HG03571 (cell line): ENCODE results near the gene RFX3.

Experiments
- ATAC-seq: cut with Tn5 transposase; IDR thresholded peaks from one replicate; pipeline ENCODE4 v1.9.1; 2021; ENCODE audit not compliant: unreplicated experiment

The RFX3 gene

DNA sequence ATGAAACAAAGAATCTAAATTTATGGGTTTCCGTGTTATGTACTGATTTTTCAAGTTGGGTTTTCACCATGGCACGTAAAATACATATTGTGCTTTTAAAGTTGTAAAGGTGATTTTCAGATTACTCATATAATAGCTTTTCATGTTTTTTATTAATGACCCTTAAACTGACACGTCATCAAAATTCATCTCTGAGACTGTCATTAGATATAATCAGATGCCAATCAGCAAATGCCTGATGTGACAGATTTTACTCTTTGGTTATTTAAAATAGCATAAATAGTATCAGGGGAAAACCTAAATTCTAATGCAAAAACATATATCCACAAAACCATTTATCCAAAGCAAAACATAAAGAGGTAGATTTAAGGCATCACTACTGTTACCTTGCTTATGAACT is 11.0 kb downstream of the RFX3 start:
- ATAC-seq = no peak

DNA sequence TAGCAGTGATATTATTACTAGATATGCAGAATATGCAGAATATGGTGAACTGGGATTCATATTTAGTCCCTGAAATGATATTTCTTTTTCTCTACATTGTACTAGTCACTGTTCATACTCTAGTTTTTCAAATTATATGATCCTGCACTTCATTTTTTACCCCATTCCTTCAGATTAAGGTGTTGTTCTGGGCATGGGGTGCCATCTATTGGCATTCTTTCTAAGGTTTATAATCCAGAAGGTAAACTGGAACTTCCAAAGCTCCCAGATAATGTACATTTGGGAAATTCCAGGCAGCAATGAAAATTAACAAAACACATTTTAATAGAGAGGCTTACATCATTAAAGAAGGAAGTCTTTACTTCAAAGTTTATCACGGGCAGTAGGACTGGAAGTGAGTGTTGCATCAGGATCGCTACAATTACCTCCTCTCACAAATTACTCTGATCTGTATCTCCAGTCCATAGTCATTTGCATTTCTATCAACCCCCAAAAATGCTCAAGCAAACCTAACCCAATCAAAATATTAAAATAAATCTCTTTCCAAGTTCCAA is 12.5 kb downstream of the RFX3 start:
- no peak for ATAC-seq

DNA sequence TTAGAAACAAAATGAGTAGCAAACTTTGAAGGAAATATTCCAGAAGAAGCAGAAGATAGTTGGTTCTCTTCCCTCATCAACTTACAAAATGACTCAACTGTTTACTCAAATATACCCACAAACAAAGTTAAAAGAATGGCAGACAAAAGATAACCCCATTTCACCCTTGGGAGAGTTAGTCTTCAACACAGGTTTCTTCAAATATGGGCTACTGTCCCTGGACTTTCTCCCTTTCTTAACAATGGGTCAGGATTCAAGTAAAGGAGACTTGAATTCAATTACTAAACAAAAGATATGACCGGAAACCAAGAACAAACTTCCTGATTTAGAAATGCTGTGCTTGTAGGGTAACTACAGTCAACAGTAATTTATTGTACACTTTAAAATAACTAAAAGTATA is 14.2 kb downstream of the RFX3 start:
- ATAC-seq = no peak

DNA sequence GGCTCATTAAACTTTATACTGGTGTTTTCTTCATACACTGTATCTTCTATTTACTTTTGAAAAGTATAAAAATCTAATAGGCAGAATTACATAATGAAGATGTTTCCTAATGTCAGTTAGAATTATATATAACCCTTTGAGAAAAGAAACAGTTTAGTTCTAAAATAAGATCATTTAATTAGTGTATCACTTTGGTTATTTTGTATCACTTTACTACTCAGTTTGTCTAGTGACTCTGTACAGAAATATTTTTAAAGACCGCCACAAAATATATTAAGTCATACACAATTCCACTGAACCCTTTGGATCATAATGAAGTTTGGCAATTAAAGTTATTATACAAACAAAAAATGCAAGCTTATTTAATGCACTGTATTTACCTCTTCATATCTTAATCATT is 15.0 kb downstream of the RFX3 start:
- no peak for ATAC-seq

DNA sequence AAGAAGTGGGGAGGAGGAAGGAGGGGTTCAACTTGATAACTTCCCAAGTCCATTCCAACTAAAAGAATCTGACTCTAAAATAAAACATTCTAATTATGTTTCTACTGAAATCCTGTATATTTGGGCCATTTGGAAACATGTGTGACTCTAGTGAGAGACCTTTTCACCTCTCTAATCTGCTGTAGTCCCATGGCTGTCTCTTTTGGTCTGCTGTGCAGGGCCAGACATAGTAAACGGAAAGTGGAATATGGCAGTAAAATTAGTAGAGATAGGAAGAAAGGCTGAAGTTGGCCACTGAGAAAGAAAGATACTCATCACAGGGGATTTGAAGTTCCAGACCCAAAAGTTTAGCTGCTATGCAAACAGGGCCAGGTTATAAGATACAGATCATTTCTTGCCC is 15.9 kb downstream of the RFX3 start:
- no peak for ATAC-seq

DNA sequence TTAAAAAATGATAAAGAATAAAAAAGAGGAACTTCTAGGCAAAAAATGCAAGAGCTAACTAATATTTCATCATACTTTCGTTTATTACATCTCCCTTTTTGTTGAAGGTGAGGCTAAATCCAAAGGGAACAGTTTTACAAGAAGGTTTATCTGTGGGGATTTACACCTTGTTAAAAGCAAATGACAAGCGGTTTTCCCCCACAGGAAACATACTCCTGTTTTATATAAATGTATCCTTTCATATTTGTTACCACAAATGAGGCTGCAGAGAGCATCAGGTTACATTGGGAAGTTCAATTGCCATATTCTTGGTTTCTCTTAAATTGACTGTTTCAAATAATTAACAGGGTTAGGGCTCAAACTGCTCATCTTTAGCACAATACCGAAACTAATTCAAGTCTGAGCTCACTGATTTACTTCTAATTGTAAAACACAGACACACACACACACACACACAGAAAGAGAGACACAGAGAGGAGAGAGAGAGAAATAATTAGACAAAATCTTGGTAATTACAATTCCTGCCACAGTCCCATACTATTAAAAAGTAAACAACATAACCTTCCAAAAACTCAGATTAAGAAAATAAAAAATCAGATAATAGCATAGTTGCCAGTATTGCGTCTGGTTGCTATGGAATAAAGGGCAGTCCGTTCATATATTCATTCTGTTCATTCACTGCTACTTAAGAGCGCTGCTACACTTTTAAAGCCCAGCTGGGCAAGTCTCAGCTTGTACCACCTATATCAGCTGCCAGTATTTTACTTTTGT is 17.1 kb downstream of the RFX3 start:
- ATAC-seq = peak; percentile 47

DNA sequence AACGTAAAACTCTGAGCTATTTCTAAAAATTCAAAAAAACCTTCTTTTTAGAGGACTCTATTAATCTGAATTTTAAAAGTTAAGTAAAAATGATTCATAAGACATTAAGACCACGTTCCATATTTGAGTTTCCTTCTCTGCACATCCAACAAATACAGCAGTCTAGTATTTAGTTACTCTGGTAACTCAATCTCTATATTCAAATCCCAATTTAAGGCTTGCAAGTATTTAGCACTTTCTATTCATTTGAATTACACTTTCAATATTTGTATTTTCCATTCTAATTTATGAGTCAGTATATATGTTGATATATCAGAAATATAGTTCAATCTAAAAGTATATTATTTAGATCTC is 17.7 kb downstream of the RFX3 start:
- peak; percentile 7 for ATAC-seq

DNA sequence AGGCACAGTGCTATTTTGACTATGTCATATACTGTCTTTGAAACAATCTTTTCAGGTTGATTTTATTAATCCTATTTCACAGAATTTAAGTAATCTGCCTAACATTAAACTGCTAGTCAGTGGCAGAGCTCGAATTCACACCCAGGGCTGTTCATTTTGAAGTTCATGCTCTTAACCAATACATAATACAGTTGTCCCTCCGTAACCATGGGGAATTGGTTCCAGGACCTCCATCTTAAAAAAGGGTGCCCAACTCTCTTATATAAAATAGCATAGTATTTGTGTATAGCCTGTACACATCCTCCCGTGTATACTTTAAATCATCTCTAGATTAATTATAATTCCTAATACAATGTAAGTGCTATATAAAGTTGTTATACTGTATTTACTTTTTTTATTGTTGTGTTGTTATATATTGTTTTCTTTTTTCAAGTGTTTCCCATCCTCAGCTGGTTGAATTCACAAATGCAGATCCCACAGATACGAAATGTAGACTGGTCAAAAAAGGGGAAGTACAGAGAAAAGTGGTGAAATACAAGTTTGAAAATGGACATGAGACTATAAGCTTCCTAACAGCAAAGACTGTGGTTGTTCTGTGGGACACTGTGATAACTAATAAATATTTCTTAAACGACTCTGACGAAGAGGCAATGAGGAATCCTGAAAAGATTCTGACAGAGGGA is 18.3 kb downstream of the RFX3 start:
- peak; percentile 51 for ATAC-seq

DNA sequence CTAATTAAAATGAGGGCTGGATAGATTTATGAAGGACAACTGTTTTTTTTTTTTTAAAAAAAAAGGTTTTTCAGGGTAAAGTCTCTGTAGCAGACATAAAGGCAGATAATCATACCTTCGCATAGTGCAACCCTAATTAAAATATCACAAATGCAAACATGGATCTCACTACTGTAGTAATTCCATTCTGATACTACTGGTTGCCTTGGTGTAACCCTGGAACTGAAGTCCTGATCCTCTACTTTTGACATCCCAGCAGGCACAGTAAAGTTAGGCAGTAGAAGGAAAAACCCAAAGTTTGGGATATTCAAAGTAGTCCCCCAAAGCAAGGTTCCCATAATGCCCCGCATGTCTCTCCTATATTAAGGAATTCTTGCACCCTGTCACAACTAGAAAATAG is 19.6 kb downstream of the RFX3 start:
- no peak for ATAC-seq

DNA sequence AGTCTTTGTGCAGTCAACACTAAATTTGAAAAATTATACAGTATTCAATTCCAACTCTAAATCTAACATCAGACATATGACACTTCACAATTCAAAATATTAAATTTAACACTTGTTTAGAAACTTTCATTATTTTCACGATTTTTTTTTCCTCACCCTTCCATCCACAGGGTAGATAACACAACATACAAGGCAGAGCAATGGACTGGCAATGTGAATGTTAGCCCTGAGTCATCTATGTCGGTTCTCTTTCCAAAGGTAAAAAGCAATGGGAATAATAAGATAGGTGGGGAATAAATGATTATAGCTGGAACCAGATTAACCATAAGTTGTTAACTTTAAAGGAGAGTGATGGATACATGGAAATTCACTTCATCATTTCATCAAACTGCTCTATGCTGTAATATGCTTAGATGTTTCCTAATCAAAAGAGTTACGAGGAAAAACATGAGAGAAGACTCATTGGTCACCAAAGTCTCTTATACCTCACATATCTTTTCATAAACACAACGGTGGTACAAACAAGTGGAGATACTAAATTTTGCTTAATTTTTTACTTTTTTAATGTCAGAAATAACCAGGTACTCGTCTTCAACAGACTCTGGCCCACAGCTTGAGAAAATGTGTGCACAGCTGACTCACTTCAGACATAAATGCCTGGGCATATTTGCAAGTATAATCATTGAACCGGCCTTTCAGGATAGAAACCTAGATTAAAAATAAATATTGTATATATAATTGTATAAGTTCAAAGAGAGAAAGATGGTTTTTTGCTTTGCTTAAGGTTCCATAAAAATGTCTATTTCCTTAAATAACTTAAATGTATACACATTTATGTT is 23.0 kb downstream of the RFX3 start:
- ATAC-seq = no peak

DNA sequence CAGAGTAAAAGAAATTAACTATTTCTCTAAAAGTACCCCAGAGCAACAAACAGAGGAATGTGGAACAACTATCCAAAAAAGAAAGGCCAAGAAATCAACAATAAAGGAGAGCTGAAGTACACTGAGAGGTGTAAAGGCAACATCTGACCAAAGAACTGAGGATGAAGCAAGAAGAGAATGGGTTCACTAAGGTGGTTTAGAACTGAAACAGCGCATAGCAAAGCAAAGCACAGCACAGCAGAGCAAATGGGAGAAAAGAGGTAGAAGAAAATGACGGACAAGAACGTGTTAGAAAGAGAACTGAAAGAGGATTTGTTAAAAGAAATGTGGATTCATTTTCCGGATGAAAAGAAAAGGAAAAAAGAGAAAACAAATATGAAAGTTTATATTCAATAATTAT is 25.8 kb downstream of the RFX3 start:
- no peak for ATAC-seq

DNA sequence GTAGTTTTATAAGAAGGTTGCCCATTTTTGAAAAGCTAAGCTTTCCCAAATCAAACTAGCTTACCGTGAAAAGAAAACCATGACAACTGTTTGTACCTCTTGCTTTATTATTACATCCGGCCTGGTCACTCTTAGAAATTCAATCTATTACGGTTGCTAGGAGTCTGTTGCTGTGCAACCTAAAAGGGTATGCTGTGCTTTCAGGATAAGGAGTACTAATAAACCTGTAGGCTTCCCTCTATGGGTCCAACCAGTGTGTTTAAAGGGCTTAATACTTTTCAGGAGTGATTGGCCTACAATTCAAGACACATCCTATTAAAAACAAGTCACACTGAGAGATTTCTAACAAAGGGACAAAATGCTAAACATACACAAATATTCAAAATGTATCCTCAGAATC is 27.1 kb downstream of the RFX3 start:
- ATAC-seq = no peak

DNA sequence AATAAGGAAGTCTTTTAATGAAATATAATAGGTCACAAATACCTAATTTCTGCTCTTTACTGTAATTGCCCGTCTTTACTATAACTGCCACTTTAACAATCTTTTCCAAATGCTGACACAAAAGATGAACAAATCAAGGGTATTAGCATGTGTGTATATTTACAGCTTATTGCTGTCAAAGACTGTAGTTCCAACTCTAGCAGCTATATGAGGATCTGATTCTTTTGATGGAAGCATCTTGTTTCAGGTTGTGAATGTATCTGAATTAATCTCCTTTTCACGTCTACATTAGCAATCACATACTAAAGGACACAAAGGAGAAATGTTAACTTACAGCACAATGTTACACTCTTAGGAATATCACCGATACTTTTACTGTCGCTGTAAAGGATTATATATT is 27.9 kb downstream of the RFX3 start:
- ATAC-seq = no peak

DNA sequence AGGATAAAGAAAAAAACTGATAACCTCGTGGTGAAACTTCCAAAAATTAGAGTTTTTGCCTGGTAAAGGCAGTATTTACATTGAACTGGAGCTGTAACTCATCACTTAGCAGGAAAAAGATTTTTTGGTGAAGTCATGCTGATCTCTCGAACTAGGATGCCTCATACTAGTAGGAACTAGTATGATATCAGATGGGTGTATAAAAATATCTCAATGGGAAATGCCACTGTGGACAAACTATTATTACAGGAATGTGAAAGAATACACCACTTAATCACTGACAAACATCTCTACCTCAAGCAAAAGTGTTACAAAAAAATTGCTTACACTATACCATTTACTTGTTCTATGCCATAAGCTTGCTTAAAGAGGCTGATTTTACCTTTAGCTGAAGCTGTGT is 28.4 kb downstream of the RFX3 start:
- ATAC-seq = no peak

DNA sequence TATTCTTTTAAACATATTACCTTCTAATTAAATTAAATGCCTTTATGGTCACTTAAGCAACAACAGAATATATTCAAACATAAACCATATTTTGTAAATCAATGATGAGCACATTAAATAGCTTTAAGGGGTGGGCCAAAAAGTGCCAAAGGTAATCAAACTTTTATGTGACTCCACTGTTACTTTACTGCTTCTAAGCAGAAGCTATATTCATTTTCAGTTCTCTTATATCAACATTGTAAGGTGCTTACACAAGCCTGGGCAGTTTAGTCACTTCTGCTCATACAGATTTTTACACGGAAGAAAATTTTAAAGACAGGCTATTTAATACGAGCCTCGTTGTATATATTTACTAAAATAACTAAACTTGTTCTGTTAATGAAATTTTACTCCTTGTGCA is 29.9 kb downstream of the RFX3 start:
- ATAC-seq = no peak

DNA sequence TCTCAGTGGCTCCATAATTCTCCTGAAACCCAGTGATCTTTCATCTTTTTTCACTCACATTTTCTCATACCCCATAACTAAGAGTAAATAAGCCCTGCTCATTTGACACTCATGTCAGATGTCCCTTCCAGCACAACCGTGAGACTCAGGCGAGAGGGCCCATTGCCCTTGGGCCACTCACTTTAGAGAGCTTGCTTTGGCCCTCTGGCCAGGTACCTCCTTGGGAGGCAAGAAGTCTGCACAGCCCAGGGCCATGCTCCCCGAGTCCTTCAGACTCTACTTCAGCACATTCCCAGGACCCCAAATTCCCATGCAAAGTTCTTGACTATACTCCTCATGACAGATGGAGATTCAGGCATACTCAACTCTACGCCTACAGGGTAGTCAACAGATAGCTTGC is 33.6 kb downstream of the RFX3 start:
- no peak for ATAC-seq

DNA sequence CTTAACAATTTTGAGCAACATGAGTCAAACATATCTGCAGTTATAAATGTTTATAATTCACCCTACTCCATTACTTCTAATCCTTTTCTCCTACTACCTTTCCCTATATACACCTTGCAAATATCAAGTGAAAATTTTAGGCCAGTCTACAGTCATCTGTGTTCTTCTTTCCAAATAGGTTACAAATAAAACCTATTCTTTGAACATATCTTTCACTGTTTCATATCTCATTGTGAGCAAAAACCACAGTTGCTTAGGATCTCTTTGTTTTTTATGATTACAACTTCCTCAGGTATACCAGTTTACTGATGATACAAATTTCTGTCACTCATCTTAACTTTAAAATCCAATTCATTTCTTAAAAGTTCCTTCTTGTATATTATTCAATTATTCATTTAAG is 34.4 kb downstream of the RFX3 start:
- no peak for ATAC-seq

DNA sequence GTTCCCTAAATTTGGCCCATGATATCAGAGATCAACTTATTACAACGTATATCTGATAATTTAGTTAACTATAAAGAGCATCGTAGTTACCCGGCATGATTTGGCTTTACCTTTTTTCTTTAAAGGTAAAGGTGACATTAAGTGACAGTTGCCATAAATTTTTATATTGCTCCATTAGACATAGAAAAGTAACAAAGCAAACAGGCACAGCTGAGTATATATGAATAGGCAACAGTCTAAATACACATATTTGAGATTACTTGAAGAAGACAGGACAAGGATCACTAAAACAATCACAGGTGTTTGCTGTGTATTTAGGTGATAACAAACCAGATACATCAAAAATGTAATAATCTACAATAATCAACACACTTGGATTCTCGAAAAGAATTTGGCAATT is 34.8 kb downstream of the RFX3 start:
- no peak for ATAC-seq

DNA sequence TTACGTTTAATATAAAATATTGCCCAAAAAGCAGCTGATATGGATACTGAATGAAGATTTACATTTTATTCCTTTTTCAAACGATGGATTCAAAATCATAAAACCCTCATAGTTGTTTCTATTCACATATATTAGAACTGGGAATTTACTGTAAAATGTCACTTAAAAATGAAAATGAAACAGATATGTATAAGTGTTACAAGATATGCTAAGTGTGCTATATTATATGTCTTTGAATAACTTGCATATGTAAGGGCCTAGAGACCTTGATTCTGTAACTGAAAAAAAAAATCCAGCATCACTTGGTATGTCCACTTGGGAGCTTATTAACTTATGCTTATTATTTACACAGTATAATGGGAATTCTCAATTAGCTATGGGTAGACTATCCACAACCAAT is 43.2 kb downstream of the RFX3 start:
- no peak for ATAC-seq

DNA sequence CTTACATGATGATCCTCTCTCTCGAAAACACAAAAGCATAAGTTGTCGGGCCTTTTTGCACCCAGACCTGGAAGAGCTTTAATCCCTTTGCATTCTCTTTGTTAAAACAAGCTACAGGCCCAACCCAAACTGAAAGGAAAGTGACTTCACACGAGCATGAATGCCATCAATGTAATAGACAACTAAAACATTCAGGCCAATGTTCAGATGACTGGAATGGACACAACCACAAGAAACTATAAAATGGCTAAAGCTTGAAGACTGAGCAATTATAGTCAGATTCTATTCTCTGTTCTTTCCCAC is 45.5 kb downstream of the RFX3 start:
- ATAC-seq = no peak

DNA sequence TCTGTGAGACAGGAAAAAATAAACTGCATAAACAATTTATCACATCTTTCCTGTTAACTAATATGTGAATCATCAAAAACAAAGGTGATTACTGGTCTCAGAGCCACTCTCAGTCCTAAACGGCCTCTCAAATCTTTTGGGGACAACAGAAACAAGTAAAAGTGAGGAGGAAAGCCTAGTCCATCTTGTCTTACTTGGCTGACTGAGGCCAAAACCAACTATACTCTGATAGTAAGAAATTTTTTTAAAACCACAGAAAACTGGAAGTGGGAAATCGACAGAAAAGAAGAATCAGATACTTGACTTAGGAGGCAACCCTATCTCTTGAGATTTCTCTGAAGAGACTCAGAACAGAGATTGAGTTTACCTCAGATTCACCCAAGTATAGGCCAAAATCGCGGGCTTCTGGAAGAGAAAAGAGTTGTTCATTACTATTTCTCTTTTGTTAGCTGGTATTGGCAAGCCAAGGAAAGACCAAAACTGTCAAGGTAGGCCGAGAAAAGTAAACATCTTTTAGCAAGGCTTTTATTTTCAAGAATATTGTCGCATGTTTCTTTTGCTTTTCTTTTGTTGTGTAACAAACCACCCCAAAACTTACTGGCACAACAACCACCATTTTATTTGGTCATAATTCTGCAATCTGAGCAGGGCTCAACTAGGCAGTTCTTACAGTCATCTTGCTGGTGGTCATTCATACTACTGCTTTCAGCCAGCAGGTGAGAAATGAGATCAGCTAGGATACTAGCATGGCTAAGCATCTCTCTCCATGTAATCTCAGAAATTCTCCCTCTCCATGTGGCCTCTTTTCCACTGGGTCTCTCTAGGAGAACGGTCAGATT is 46.1 kb downstream of the RFX3 start:
- ATAC-seq = peak; percentile 45
